ENCODE measurements around the gene CAMK2A. TPM values are rescaled to one million over a fixed set of nuclear protein-coding genes. Genes with fewer than 3 reads are reported as not detected.

CAMK2A gene
- total RNA-seq, 2 experiments from 2014 or later, result not detected

DNA sequence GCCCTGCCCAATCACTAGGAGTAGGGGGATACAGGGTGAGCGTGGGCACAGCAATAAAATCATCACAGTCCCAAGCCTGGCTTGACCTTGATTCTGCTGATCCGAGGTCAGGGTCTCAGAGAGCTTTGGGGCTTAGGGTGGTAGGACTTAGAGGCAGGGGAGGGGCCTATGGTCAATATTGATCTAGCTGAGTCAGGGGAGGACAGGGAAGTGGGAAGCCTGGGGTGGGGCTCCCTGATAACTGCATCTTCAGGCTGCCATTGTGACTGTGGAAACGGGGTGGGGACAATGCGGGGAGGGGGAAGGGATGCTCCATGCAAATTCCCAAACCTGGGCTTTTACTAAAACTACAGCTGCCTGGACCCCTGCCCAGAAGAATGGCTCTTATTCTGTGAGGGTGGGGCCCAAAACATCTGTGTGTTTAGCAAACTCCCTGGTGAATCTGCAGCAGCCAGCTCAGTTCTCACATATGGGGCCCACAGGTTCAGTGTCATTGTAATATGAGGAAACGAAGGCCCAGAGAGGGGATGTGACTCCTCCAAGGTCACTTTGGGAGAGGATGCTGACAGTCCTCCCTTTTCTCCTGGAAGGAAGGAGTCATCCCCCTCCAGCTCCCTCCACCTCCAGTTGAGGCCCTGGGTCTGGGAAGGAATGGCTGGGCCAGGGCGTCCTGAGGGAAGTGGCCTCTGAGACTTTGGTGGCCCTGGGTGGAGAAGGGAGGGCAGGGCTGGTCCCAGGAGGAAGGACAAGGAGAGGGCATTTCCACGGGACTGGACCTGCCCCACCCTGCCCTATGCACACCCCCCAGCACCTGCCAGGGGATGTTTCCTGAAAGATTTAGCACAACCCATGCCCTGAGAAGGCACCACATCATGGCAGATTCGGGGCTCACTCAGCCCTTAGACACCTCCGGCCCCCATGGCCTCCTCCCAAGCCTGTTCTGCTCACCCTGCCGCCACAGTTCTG is 73.3 kb downstream of the CAMK2A start:
- Mint-ChIP-seq H3K4me1 (ENCODE audit: low read depth) (peaks cover 2% of the 10 kb centered on the region), H3K4me3 (no peak overlapping the region), H3K27me3 (peaks cover 6% of the 10 kb centered on the region), H3K27ac (no peak overlapping the region), H3K36me3 (ENCODE audit: low read depth) (no peaks in the 10 kb centered on the region), H3K9me3 (no peaks in the 10 kb centered on the region)
- DNase-seq (no peak), ATAC-seq (no peak)
- CTCF ChIA-PET, result interaction anchor here (0.7 to 4.7 kb wide), 2 partner anchors 56 to 86 kb away, joined by 3 to 47 read pairs; no protein-coding TSS in a partner anchor
- no peak for TF ChIP-seq CTCF (IDR thresholded peaks at IDR 0.05)
- intact Hi-C loops (cut with micrococcal nuclease), result no loop called here
- POLR2A ChIA-PET, result no interaction called here

GRCh38 chr5:150214289-150214688 is 75.3 kb downstream of the CAMK2A start:
- H3K9me3 Mint-ChIP-seq, result no peaks in the 10 kb centered on the region
- peaks cover 7% of the 10 kb centered on the region for H3K4me1 Mint-ChIP-seq (ENCODE audit: low read depth)
- ChIA-PET POLR2A (no interaction called here), CTCF (interaction anchor here (0.6 kb wide), 1 partner anchor 74 kb away, joined by 3 read pairs; no protein-coding TSS in a partner anchor)
- DNase-seq (no peak), ATAC-seq (no peak)
- H3K27me3 Mint-ChIP-seq, result peaks cover 6% of the 10 kb centered on the region
- no peak overlapping the region for H3K4me3 Mint-ChIP-seq
- no peak overlapping the region for H3K27ac Mint-ChIP-seq
- intact Hi-C loops (cut with micrococcal nuclease), result no loop called here
- no peaks in the 10 kb centered on the region for H3K36me3 Mint-ChIP-seq (ENCODE audit: low read depth)
- no peak for TF ChIP-seq CTCF (IDR thresholded peaks at IDR 0.05)

- no peak for TF ChIP-seq CTCF (IDR thresholded peaks at IDR 0.05)
- H3K4me3 Mint-ChIP-seq, result no peak overlapping the region
- H3K4me1 Mint-ChIP-seq (ENCODE audit: low read depth), result peaks cover 14% of the 10 kb centered on the region
- peaks cover 6% of the 10 kb centered on the region for H3K27me3 Mint-ChIP-seq
- intact Hi-C loops (cut with micrococcal nuclease), result no loop called here
- ATAC-seq, result no peak
- no peak overlapping the region for H3K27ac Mint-ChIP-seq
- no peak for DNase-seq
- H3K36me3 Mint-ChIP-seq (ENCODE audit: low read depth), result no peaks in the 10 kb centered on the region
- ChIA-PET CTCF (no interaction called here), POLR2A (no interaction called here)
- no peaks in the 10 kb centered on the region for H3K9me3 Mint-ChIP-seq
These were observed 76.0 kb downstream of the CAMK2A start for GRCh38 chr5:150213530-150213929.

- DNase-seq (no peak), ATAC-seq (no peak)
- no peak overlapping the region for H3K27ac Mint-ChIP-seq
- no peak for TF ChIP-seq CTCF (IDR thresholded peaks at IDR 0.05)
- H3K36me3 Mint-ChIP-seq (ENCODE audit: low read depth), result no peaks in the 10 kb centered on the region
- peaks cover 19% of the 10 kb centered on the region for H3K4me1 Mint-ChIP-seq (ENCODE audit: low read depth)
- H3K9me3 Mint-ChIP-seq, result no peaks in the 10 kb centered on the region
- peaks cover 5% of the 10 kb centered on the region for H3K27me3 Mint-ChIP-seq
- POLR2A ChIA-PET, result interaction anchor here (0.6 to 1.2 kb wide), 3 partner anchors 139 to 1116 kb away, joined by 3 to 4 read pairs (median 3); no protein-coding TSS in a partner anchor
- CTCF ChIA-PET, result interaction anchor here (2.4 kb wide), 1 partner anchor 8 kb away, joined by 8 read pairs; no protein-coding TSS in a partner anchor
- H3K4me3 Mint-ChIP-seq, result no peak overlapping the region
- intact Hi-C loops (cut with micrococcal nuclease), result no loop called here
These were observed 78.2 kb downstream of the CAMK2A start for GRCh38 chr5:150211156-150212030.
